H1 (cell line): Measurements from ENCODE around the gene DPM3. TPM values are rescaled to one million over a fixed set of nuclear protein-coding genes. Genes with fewer than 3 reads are reported as not detected.

Source experiments
- PHF8 ChIP-seq: fragments of 200-600 bp; sonication (generic); conservative IDR thresholded peaks from 2 replicates; pipeline ENCODE4 v1.7.1; 2012; ENCODE audit warnings: low read depth, mild to moderate bottlenecking, inconsistent platforms, low read length, moderate library complexity
- polyA plus RNA-seq, 7 experiments: library from polyadenylated mRNA; depleted of rRNA in 3 of 7; stranded (reverse) in 5 of 7; unstranded in 2 of 7; fragments of >200 nt in 5 of 7; fragments of 200-250 nt in 2 of 7; gene quantifications; 1 replicate in 5 of 7; 2 replicates in 1 of 7; 4 replicates in 1 of 7; pipeline versions ENCODE4 v1.2.1 to v1.2.3, GENCODE V29; 2011 to 2013; ENCODE audit warnings: missing spikeins in 2 of 7, mixed read lengths in 2 of 7
- total RNA-seq: library from RNA; stranded (reverse); fragmentation: NEBNext Ultra II Directional; extraction: Animal tissue kit (Norgen Biotek cat#: 25700); gene quantifications from 2 replicates; pipeline ENCODE4 v1.2.1, GENCODE V29; 2021
- TF ChIP-seq, protein P1 (sequence below): fragments of 300-600 bp; sonication (generic); IDR thresholded peaks from 2 replicates; pipeline ENCODE4 v1.7.1; 2012; ENCODE audit warnings: low read length, moderate library complexity, mild to moderate bottlenecking, inconsistent platforms; ENCODE audit not compliant: insufficient replicate concordance

Gene DPM3
- total and polyA plus RNA-seq, 2 of the 8 experiments (the other 6 are each of a cell fraction or from before 2014, with no cell fraction given), result 44.8 to 227 TPM

DNA sequence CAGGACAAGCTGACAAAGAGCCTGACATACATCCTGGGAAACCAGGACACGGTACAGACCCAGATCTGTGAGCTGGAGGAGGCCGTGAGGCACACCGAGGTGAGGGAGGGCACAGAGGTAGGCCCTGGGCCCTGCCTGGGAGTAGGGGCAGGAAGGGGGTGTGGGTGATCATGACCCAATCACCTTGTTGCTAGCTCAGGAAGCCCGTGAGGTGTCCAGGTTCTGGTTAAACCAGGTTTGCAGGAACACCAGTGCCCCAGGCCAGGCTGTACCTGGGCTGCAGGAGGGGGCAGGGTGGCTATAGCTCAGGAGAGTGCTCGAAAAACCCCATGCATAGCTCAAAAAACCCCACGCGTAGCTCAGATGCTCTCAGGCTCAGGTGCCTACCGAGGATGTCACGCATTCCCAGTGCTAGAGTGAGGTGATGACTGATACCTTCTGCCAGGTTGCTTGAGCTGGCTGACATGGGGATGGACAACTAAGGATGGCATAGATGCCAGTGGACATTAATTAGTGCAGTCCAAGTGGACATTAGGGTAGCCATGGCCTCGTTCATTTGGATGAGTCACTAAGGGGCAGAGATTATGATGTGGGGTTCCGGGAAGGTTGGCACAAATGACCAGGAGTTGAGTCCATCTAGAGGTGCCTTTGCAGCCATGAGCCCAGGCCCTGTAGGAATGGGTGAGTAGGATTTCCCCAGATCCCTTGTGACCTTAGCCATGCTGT lies 37.0 kb upstream of the DPM3 start (continued):
- TF ChIP-seq, protein P1, sequence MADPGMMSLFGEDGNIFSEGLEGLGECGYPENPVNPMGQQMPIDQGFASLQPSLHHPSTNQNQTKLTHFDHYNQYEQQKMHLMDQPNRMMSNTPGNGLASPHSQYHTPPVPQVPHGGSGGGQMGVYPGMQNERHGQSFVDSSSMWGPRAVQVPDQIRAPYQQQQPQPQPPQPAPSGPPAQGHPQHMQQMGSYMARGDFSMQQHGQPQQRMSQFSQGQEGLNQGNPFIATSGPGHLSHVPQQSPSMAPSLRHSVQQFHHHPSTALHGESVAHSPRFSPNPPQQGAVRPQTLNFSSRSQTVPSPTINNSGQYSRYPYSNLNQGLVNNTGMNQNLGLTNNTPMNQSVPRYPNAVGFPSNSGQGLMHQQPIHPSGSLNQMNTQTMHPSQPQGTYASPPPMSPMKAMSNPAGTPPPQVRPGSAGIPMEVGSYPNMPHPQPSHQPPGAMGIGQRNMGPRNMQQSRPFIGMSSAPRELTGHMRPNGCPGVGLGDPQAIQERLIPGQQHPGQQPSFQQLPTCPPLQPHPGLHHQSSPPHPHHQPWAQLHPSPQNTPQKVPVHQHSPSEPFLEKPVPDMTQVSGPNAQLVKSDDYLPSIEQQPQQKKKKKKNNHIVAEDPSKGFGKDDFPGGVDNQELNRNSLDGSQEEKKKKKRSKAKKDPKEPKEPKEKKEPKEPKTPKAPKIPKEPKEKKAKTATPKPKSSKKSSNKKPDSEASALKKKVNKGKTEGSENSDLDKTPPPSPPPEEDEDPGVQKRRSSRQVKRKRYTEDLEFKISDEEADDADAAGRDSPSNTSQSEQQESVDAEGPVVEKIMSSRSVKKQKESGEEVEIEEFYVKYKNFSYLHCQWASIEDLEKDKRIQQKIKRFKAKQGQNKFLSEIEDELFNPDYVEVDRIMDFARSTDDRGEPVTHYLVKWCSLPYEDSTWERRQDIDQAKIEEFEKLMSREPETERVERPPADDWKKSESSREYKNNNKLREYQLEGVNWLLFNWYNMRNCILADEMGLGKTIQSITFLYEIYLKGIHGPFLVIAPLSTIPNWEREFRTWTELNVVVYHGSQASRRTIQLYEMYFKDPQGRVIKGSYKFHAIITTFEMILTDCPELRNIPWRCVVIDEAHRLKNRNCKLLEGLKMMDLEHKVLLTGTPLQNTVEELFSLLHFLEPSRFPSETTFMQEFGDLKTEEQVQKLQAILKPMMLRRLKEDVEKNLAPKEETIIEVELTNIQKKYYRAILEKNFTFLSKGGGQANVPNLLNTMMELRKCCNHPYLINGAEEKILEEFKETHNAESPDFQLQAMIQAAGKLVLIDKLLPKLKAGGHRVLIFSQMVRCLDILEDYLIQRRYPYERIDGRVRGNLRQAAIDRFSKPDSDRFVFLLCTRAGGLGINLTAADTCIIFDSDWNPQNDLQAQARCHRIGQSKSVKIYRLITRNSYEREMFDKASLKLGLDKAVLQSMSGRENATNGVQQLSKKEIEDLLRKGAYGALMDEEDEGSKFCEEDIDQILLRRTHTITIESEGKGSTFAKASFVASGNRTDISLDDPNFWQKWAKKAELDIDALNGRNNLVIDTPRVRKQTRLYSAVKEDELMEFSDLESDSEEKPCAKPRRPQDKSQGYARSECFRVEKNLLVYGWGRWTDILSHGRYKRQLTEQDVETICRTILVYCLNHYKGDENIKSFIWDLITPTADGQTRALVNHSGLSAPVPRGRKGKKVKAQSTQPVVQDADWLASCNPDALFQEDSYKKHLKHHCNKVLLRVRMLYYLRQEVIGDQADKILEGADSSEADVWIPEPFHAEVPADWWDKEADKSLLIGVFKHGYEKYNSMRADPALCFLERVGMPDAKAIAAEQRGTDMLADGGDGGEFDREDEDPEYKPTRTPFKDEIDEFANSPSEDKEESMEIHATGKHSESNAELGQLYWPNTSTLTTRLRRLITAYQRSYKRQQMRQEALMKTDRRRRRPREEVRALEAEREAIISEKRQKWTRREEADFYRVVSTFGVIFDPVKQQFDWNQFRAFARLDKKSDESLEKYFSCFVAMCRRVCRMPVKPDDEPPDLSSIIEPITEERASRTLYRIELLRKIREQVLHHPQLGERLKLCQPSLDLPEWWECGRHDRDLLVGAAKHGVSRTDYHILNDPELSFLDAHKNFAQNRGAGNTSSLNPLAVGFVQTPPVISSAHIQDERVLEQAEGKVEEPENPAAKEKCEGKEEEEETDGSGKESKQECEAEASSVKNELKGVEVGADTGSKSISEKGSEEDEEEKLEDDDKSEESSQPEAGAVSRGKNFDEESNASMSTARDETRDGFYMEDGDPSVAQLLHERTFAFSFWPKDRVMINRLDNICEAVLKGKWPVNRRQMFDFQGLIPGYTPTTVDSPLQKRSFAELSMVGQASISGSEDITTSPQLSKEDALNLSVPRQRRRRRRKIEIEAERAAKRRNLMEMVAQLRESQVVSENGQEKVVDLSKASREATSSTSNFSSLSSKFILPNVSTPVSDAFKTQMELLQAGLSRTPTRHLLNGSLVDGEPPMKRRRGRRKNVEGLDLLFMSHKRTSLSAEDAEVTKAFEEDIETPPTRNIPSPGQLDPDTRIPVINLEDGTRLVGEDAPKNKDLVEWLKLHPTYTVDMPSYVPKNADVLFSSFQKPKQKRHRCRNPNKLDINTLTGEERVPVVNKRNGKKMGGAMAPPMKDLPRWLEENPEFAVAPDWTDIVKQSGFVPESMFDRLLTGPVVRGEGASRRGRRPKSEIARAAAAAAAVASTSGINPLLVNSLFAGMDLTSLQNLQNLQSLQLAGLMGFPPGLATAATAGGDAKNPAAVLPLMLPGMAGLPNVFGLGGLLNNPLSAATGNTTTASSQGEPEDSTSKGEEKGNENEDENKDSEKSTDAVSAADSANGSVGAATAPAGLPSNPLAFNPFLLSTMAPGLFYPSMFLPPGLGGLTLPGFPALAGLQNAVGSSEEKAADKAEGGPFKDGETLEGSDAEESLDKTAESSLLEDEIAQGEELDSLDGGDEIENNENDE, result no peak
- TF ChIP-seq PHF8, result no peak
